GM12878 (cell line): ENCODE results near the gene IGIP. TPM values are rescaled to one million over a fixed set of nuclear protein-coding genes. Genes with fewer than 3 reads are reported as not detected.

Experiments
- ATAC-seq: fragments of 200-7000 bp; cut with Tn5 transposase; 3 replicates; pipeline ENCODE4 v1.9.1; 2020; ENCODE audit warnings: mild to moderate bottlenecking, moderate library complexity
- BruUV-seq: library from RNA; stranded (reverse); fragments of 400-500 nt; replicated peaks from 2 replicates; lab custom pipeline; 2021; lab: Mats Ljungman, UMichigan
- CTCF ChIA-PET: fragments of 300-600 bp; sonication (Branson Sonifier 250); formaldehyde crosslinking; extraction: SDS; loops from one replicate; lab custom pipeline; 2021; ENCODE audit warnings: inconsistent platforms; lab: Yijun Ruan, JAX
- POLR2A ChIA-PET: fragments of 350-600 bp; formaldehyde crosslinking; extraction: SDS; loops from one replicate; lab custom pipeline; 2021; ENCODE audit warnings: inconsistent platforms; lab: Charles Lee
- RAD21 ChIA-PET: fragments of 300-600 bp; sonication (Branson Sonifier 250); formaldehyde crosslinking; loops from one replicate; lab custom pipeline; 2023; ENCODE audit warnings: antibody characterized with exemption; ENCODE audit not compliant: unreplicated experiment; lab: Charles Lee
- SMC1A ChIA-PET: fragments of 300-600 bp; sonication (Branson Sonifier 250); formaldehyde crosslinking; loops from one replicate; lab custom pipeline; 2023; ENCODE audit not compliant: unreplicated experiment, uncharacterized antibody; lab: Charles Lee
- DNase-seq: peaks from one replicate; pipeline ENCODE4 v3.0.0-alpha.2; 2011; ENCODE audit warnings: low read depth, low spot score
- FAIRE-seq: peaks from 3 replicates; lab custom pipeline; 2011; peaks lifted over from hg19 to GRCh38; lab: Jason Lieb, UNC
- H2AFZ ChIP-seq: 2 replicates; pipeline ENCODE4 v1.6.0; 2011; ENCODE audit warnings: low read depth, low read length, control low read depth; ENCODE audit not compliant: control insufficient read depth
- H3K27ac ChIP-seq: 2 replicates; pipeline ENCODE4 v1.5.1; 2011; ENCODE audit warnings: control low read depth; ENCODE audit not compliant: control insufficient read depth, insufficient read depth
- H3K27me3 ChIP-seq, 2 experiments: replicated peaks in 1 of 2; 2 replicates each; pipeline versions ENCODE4 v1.6.0 to v1.6.1; 2011; ENCODE audit warnings: low read length in 1 of 2; ENCODE audit not compliant: control insufficient read depth in 2 of 2, insufficient read depth in 2 of 2
- H3K36me3 ChIP-seq, 2 experiments: 2 replicates each; pipeline ENCODE4 v1.5.1; 2011; ENCODE audit warnings: low read length in 1 of 2; ENCODE audit not compliant: control insufficient read depth in 2 of 2, insufficient read depth in 2 of 2
- H3K4me1 ChIP-seq: 2 replicates; pipeline ENCODE4 v1.6.1; 2011; ENCODE audit warnings: mild to moderate bottlenecking, low read length, moderate library complexity, mixed read lengths; ENCODE audit not compliant: control insufficient read depth, insufficient read depth
- H3K4me2 ChIP-seq: 2 replicates; pipeline ENCODE4 v1.6.0; 2011; ENCODE audit warnings: control low read depth; ENCODE audit not compliant: control insufficient read depth, insufficient read depth
- H3K4me3 ChIP-seq: fragments of 200-600 bp; sonication (generic); 2 replicates; pipeline ENCODE4 v1.5.1; 2016
- H3K79me2 ChIP-seq: 2 replicates; pipeline ENCODE4 v1.6.0; 2011; ENCODE audit warnings: low read length; ENCODE audit not compliant: control insufficient read depth, insufficient read depth
- H3K9ac ChIP-seq: 2 replicates; pipeline ENCODE4 v1.8.0; 2011; ENCODE audit warnings: low read length, control low read depth, mixed read lengths; ENCODE audit not compliant: control insufficient read depth, insufficient read depth
- H3K9me3 ChIP-seq: replicated peaks from 3 replicates; pipeline ENCODE4 v1.5.1; 2011; ENCODE audit warnings: mild to moderate bottlenecking, low read length; ENCODE audit not compliant: control insufficient read depth, insufficient read depth
- H4K20me1 ChIP-seq: 2 replicates; pipeline ENCODE4 v1.6.0; 2011; ENCODE audit not compliant: control insufficient read depth, insufficient read depth
- ATF7 ChIP-seq: fragments of 450-650 bp; IDR thresholded peaks from 2 replicates; pipeline ENCODE4 v1.6.1; 2016; ENCODE audit warnings: low read depth, mild to moderate bottlenecking
- CBFB ChIP-seq: IDR thresholded peaks from 2 replicates; pipeline ENCODE4 v1.6.1; 2016; ENCODE audit warnings: antibody characterized with exemption, low read depth
- CTCF ChIP-seq, 3 experiments: IDR thresholded peaks in 2 of 3; conservative IDR thresholded peaks in 1 of 3; 2 replicates each; pipeline ENCODE4 v1.5.1; 2011; ENCODE audit warnings: low read depth in 3 of 3, low read length in 3 of 3, mild to moderate bottlenecking in 3 of 3, control low read depth in 2 of 3, moderate library complexity in 2 of 3, inconsistent platforms in 1 of 3, mixed read lengths in 1 of 3; ENCODE audit not compliant: control insufficient read depth in 2 of 3, insufficient read depth in 1 of 3; ENCODE audit errors: extremely low read depth in 1 of 3
- EED ChIP-seq: sonication (generic); IDR thresholded peaks from 2 replicates; pipeline ENCODE4 v1.6.1; 2016; ENCODE audit warnings: antibody characterized with exemption, low read depth
- LARP7 ChIP-seq: fragments of 450-650 bp; IDR thresholded peaks from 2 replicates; pipeline ENCODE4 v1.6.1; 2017; ENCODE audit warnings: mild to moderate bottlenecking
- MAX ChIP-seq: IDR thresholded peaks from 2 replicates; pipeline ENCODE4 v1.6.1; 2012; ENCODE audit warnings: low read depth, low read length, improper control_type of control experiment
- NBN ChIP-seq: fragments of 450-650 bp; IDR thresholded peaks from 2 replicates; pipeline ENCODE4 v1.6.1; 2016
- POLR2AphosphoS5 ChIP-seq: IDR thresholded peaks from 2 replicates; pipeline ENCODE4 v1.6.1; 2011; ENCODE audit warnings: mild to moderate bottlenecking, low read length, inconsistent platforms
- RAD51 ChIP-seq: fragments of 450-650 bp; IDR thresholded peaks from 2 replicates; pipeline ENCODE4 v1.6.1; 2016; ENCODE audit warnings: moderate library complexity, mild to moderate bottlenecking, inconsistent platforms
- RUNX3 ChIP-seq: IDR thresholded peaks from 2 replicates; pipeline ENCODE4 v1.6.1; 2012; ENCODE audit warnings: low read length, inconsistent platforms
- SIN3A ChIP-seq: IDR thresholded peaks from 2 replicates; pipeline ENCODE4 v1.6.1; 2012; ENCODE audit warnings: low read depth, low read length, improper control_type of control experiment
- SMAD5 ChIP-seq: IDR thresholded peaks from 2 replicates; pipeline ENCODE4 v1.6.1; 2016; ENCODE audit warnings: antibody characterized with exemption, low read depth
- TCF3 ChIP-seq: IDR thresholded peaks from 2 replicates; pipeline ENCODE4 v1.6.1; 2012; ENCODE audit warnings: low read depth, mild to moderate bottlenecking, low read length, borderline replicate concordance; ENCODE audit not compliant: insufficient read depth
- WGBS: methylation state at CpG from one replicate; pipeline ENCODE4 v1.1.6; 2016; ENCODE audit warnings: low lambda C conversion rate; ENCODE audit not compliant: insufficient replicate concordance, insufficient coverage; ENCODE audit errors: missing lambda C conversion rate; 5-methylcytosine and 5-hydroxymethylcytosine counted together
- in situ Hi-C: fragments of 300-500 bp; cut with MboI; formaldehyde crosslinking; loops from 9 replicates; pipeline ENCODE4 v1.14.3; 2018; ENCODE audit warnings: mixed read lengths
- intact Hi-C: fragments of 100-400 bp; cut with micrococcal nuclease; formaldehyde crosslinking; loops from one replicate; pipeline ENCODE4 v1.14.2; 2022; ENCODE audit not compliant: unreplicated experiment
- polyA plus RNA-seq, 11 experiments: library from polyadenylated mRNA; depleted of rRNA in 4 of 11; unstranded in 6 of 11; stranded (reverse) in 5 of 11; fragments of >200 nt; fragmentation: Nextera tagmentation in 4 of 11; fragmentation: Illumina TruSeq in 1 of 11; extraction: Ambion mirVana in 4 of 11; extraction: Trizol in 1 of 11; gene quantifications; 1 replicate in 1 of 11; 2 replicates in 10 of 11; pipeline versions ENCODE4 v1.2.1 to v1.2.3, GENCODE V29; 2011 to 2016; ENCODE audit warnings: inconsistent platforms in 2 of 11, missing spikeins in 2 of 11, low read depth in 1 of 11
- total RNA-seq, 4 experiments: library from RNA; depleted of rRNA in 3 of 4; stranded (reverse); fragments of >200 nt in 3 of 4; fragmentation: Illumina TruSeq in 1 of 4; extraction: Trizol in 1 of 4; gene quantifications; 2 replicates each; pipeline versions ENCODE4 v1.2.1 to v1.2.3, GENCODE V29; 2013 to 2021

Gene IGIP
- total and polyA plus RNA-seq, 10 of the 15 experiments (the other 5 are each of a cell fraction or from before 2014, with no cell fraction given), result 0.58 to 3.3 (median 1.9) TPM

GRCh38 chr5:140113180-140113698 is 12.5 kb upstream of the IGIP start:
- Histone ChIP-seq H4K20me1 (no peaks in the 10 kb centered on the region), H2AFZ (peak overlapping the region; percentile 79), H3K9ac (peak overlapping the region; percentile 84), H3K4me3 (peak overlapping the region; percentile 83), H3K27ac (peak overlapping the region; percentile 83; the same call in 1 of the 2 replicates), H3K9me3 (no peaks in the 10 kb centered on the region), H3K4me2 (peak overlapping the region; percentile 100), H3K79me2 (peaks cover 60% of the 10 kb centered on the region), H3K36me3 (no peaks in the 10 kb centered on the region), H3K27me3 (no peaks in the 10 kb centered on the region), H3K4me1 (peaks cover 19% of the 10 kb centered on the region)
- SMC1A ChIA-PET, result interaction anchor here (0.8 to 4.5 kb wide), 10 partner anchors 9 to 144 kb away, joined by 3 to 25 read pairs (median 3); no protein-coding TSS in a partner anchor
- intact Hi-C loops (no loop called here), in situ Hi-C loops (no loop called here)
- WGBS, result 1% methylated on average over 16 of the region's 28 CpGs
- TF ChIP-seq LARP7 (0 out of 2 replicates have a peak, but pooled peaks have one; percentile 19), RUNX3 (peak; percentile 10), NBN (0 out of 2 replicates have a peak, but pooled peaks have one; percentile 36), SMAD5 (no peak), EED (no peak)
- FAIRE-seq (no peak), ATAC-seq (peak; percentile 9), DNase-seq (no peak)
- CTCF ChIA-PET, result interaction anchor here (1.0 to 3.0 kb wide), 4 partner anchors 21 to 40 kb away, joined by 4 to 14 read pairs (median 10); no protein-coding TSS in a partner anchor
- no TSS peak for BruUV-seq
- RAD21 ChIA-PET, result interaction anchor here (0.8 to 2.3 kb wide), 6 partner anchors 8 to 40 kb away, joined by 3 to 12 read pairs (median 5); no protein-coding TSS in a partner anchor
- POLR2A ChIA-PET, result interaction anchor here (0.6 to 2.6 kb wide), 5 partner anchors 9 to 76 kb away, joined by 3 to 5 read pairs (median 5); no protein-coding TSS in a partner anchor

GRCh38 chr5:140113699-140114263 is 12.0 kb upstream of the IGIP start, which contains the start of gene PURA:
Gene PURA (plus strand): TSS chr5:140114109. CDS start chr5:140114182, 73 bp downstream.
- Histone ChIP-seq H3K79me2 (peaks cover 58% of the 10 kb centered on the region), H3K9ac (peak within 1 kb of the TSS; percentile 84), H3K4me1 (peaks cover 19% of the 10 kb centered on the region), H3K27me3 (no peaks in the 10 kb centered on the region), H3K4me3 (peak within 1 kb of the TSS; percentile 93), H4K20me1 (no peaks in the 10 kb centered on the region), H2AFZ (peak within 1 kb of the TSS; percentile 79), H3K4me2 (peak within 1 kb of the TSS; percentile 100), H3K27ac (peak within 1 kb of the TSS; percentile 83), H3K36me3 (no peaks in the 10 kb centered on the region), H3K9me3 (no peaks in the 10 kb centered on the region)
- intact Hi-C loops, result no loop called here
- RAD21 ChIA-PET, result interaction anchor here (0.8 to 2.3 kb wide), 7 partner anchors 8 to 73 kb away, joined by 3 to 12 read pairs (median 6); no protein-coding TSS in a partner anchor
- 2% methylated on average over 42 of the region's 60 CpGs for WGBS
- in situ Hi-C loops, result no loop called here
- peak; percentile 85 for ATAC-seq
- CTCF ChIA-PET, result interaction anchor here (1.8 to 3.0 kb wide), 5 partner anchors 10 to 41 kb away, joined by 9 to 14 read pairs (median 10); no protein-coding TSS in a partner anchor
- SMC1A ChIA-PET, result interaction anchor here (0.8 to 4.5 kb wide), 6 partner anchors 8 to 74 kb away, joined by 3 to 25 read pairs (median 6); no protein-coding TSS in a partner anchor
- DNase-seq, result peak; percentile 82
- no peak for FAIRE-seq
- BruUV-seq, result no TSS peak
- POLR2A ChIA-PET, result interaction anchor here (0.7 to 2.6 kb wide), 4 partner anchors 8 to 76 kb away, joined by 3 to 5 read pairs (median 4); no protein-coding TSS in a partner anchor
- peak in 2 of 3 experiments; percentile 14 to 23; a peak in 2 of 6 replicates for TF ChIP-seq CTCF (IDR thresholded peaks at IDR 0.05 in 2 of 3, conservative IDR thresholded peaks at IDR 0.05 in 1 of 3; ENCODE audit: control insufficient read depth in 2 of 3, extremely low read depth in 1 of 3, insufficient read depth in 1 of 3, low read depth in 3 of 3, low read length in 3 of 3)
- peak; percentile 49; the same call in 1 of the 2 replicates for TF ChIP-seq SIN3A
- no peak for TF ChIP-seq ATF7
- TF ChIP-seq POLR2AphosphoS5, result peak; percentile 66; the same call in 1 of the 2 replicates
- peak; percentile 32; the same call in 1 of the 2 replicates for TF ChIP-seq TCF3
- peak; percentile 48; the same call in 1 of the 2 replicates for TF ChIP-seq MAX
- TF ChIP-seq RAD51, result peak; percentile 25; the same call in 1 of the 2 replicates
- peak; percentile 90 for TF ChIP-seq CBFB
- TF ChIP-seq RUNX3, result peak; percentile 61
